Activated CD8-positive, alpha-beta T cell treated with anti-CD3 and anti-CD28 coated beads for 36 hours (primary cell): Measurements from ENCODE around the gene SLIT1. TPM values are rescaled to one million over a fixed set of nuclear protein-coding genes. Genes with fewer than 3 reads are reported as not detected.

Source experiments
- ATAC-seq: fragments of 200-7000 bp; cut with Tn5 transposase; one replicate; pipeline ENCODE4 v1.10.0; 2021; ENCODE audit warnings: mild to moderate bottlenecking, moderate library complexity
- CTCF ChIA-PET: fragments of 350-600 bp; sonication (Branson Sonifier 250); formaldehyde crosslinking; loops from one replicate; lab custom pipeline; 2021; ENCODE audit warnings: antibody characterized with exemption; lab: Charles Lee
- POLR2A ChIA-PET: fragments of 350-600 bp; sonication (Branson Sonifier 250); formaldehyde crosslinking; loops from one replicate; lab custom pipeline; 2021; ENCODE audit warnings: antibody characterized with exemption; lab: Charles Lee
- DNase-seq: peaks from one replicate; pipeline ENCODE4 v3.0.0-alpha.2; 2020
- H3K27ac Mint-ChIP-seq: one replicate; pipeline ENCODE4 v1.8.0; 2021; ENCODE audit warnings: mild to moderate bottlenecking, mixed read lengths
- H3K27me3 Mint-ChIP-seq: one replicate; pipeline ENCODE4 v1.8.0; 2021; ENCODE audit warnings: mixed read lengths
- H3K36me3 Mint-ChIP-seq: one replicate; pipeline ENCODE4 v1.8.0; 2021; ENCODE audit warnings: low read depth, mixed read lengths
- H3K4me1 Mint-ChIP-seq: one replicate; pipeline ENCODE4 v1.8.0; 2021; ENCODE audit warnings: low read depth, mixed read lengths
- H3K4me3 Mint-ChIP-seq: one replicate; pipeline ENCODE4 v1.8.0; 2021; ENCODE audit warnings: mild to moderate bottlenecking, moderate library complexity, mixed read lengths
- H3K9me3 Mint-ChIP-seq: one replicate; pipeline ENCODE4 v1.8.0; 2021; ENCODE audit warnings: mixed read lengths
- CTCF ChIP-seq: fragments of 200-600 bp; IDR thresholded peaks from one replicate; pipeline ENCODE4 v1.8.0; 2022; ENCODE audit warnings: antibody characterized with exemption, mild to moderate bottlenecking
- intact Hi-C: fragments of 100-400 bp; cut with micrococcal nuclease; formaldehyde crosslinking; loops from one replicate; pipeline ENCODE4 v1.10.0; 2022
- total RNA-seq, 2 experiments: library from RNA; stranded (reverse); gene quantifications; one replicate each; pipeline ENCODE4 v1.2.3, GENCODE V29; 2021

SLIT1 gene
- total RNA-seq, 2 experiments from 2014 or later = 0.34 to 1.2 TPM

- no peaks in the 10 kb centered on the region for H3K4me1 Mint-ChIP-seq
- no peaks in the 10 kb centered on the region for H3K36me3 Mint-ChIP-seq
- POLR2A ChIA-PET = no interaction called here
- intact Hi-C loops = no loop called here
- DNase-seq (no peak), ATAC-seq (no peak)
- CTCF ChIA-PET = no interaction called here
- peaks cover 9% of the 10 kb centered on the region for H3K27me3 Mint-ChIP-seq
- no peak overlapping the region for H3K27ac Mint-ChIP-seq
- no peaks in the 10 kb centered on the region for H3K9me3 Mint-ChIP-seq
- H3K4me3 Mint-ChIP-seq = no peak overlapping the region
- no peak for TF ChIP-seq CTCF
These were observed 16.7 kb downstream of the SLIT1 start for GRCh38 chr10:97169063-97169462.

- POLR2A ChIA-PET = no interaction called here
- intact Hi-C loops = no loop called here
- DNase-seq = no peak
- no peaks in the 10 kb centered on the region for H3K36me3 Mint-ChIP-seq
- H3K27ac Mint-ChIP-seq = no peak overlapping the region
- CTCF ChIA-PET = no interaction called here
- no peak overlapping the region for H3K4me3 Mint-ChIP-seq
- no peak for ATAC-seq
- H3K27me3 Mint-ChIP-seq = peaks cover 9% of the 10 kb centered on the region
- TF ChIP-seq CTCF = no peak
- no peaks in the 10 kb centered on the region for H3K9me3 Mint-ChIP-seq
- H3K4me1 Mint-ChIP-seq = no peaks in the 10 kb centered on the region
These were observed 17.1 kb downstream of the SLIT1 start for GRCh38 chr10:97168645-97169044.

- no peak for TF ChIP-seq CTCF
- Mint-ChIP-seq H3K4me1 (no peaks in the 10 kb centered on the region), H3K9me3 (no peaks in the 10 kb centered on the region), H3K36me3 (no peaks in the 10 kb centered on the region), H3K4me3 (no peak overlapping the region), H3K27ac (no peak overlapping the region), H3K27me3 (peaks cover 3% of the 10 kb centered on the region)
- ATAC-seq (no peak), DNase-seq (no peak)
- intact Hi-C loops = no loop called here
- CTCF ChIA-PET = interaction anchor here (0.8 to 1.9 kb wide), 3 partner anchors 31 to 93 kb away, joined by 4 to 6 read pairs (median 5); no protein-coding TSS in a partner anchor
- POLR2A ChIA-PET = no interaction called here
These were observed 20.3 kb downstream of the SLIT1 start for GRCh38 chr10:97165499-97165898.

- no peak for DNase-seq
- H3K27ac Mint-ChIP-seq = no peak overlapping the region
- no peak for TF ChIP-seq CTCF
- no peaks in the 10 kb centered on the region for H3K4me1 Mint-ChIP-seq
- POLR2A ChIA-PET = no interaction called here
- intact Hi-C loops = no loop called here
- CTCF ChIA-PET = no interaction called here
- peak; percentile 20 for ATAC-seq
- no peak overlapping the region for H3K4me3 Mint-ChIP-seq
- H3K36me3 Mint-ChIP-seq = no peaks in the 10 kb centered on the region
- H3K27me3 Mint-ChIP-seq = peaks cover 3% of the 10 kb centered on the region
- no peaks in the 10 kb centered on the region for H3K9me3 Mint-ChIP-seq
These were observed 21.8 kb downstream of the SLIT1 start for GRCh38 chr10:97163781-97164501.

GRCh38 chr10:97163181-97163580, 22.6 kb downstream of the SLIT1 start:
- Mint-ChIP-seq H3K27ac (no peak overlapping the region), H3K36me3 (no peaks in the 10 kb centered on the region), H3K27me3 (no peaks in the 10 kb centered on the region), H3K4me3 (no peak overlapping the region), H3K4me1 (no peaks in the 10 kb centered on the region), H3K9me3 (no peaks in the 10 kb centered on the region)
- CTCF ChIA-PET = no interaction called here
- DNase-seq = no peak
- intact Hi-C loops = no loop called here
- POLR2A ChIA-PET = no interaction called here
- no peak for TF ChIP-seq CTCF
- ATAC-seq = no peak
